Fibroblast of villous mesenchyme (primary cell): ENCODE data around the gene HAGHL. TPM values are rescaled to one million over a fixed set of nuclear protein-coding genes. Genes with fewer than 3 reads are reported as not detected.
A peak's percentile ranks its signal among the peaks of the same experiment; 100 is the strongest.
"Not testable (repeated sequence)": the region's sequence is repeated elsewhere in the genome, so short reads cannot be mapped to it uniquely, and the experiment has no call there.

Experiments used
- DNase-seq: peaks from one replicate; pipeline ENCODE4 v3.0.0-alpha.2; 2010; ENCODE audit warnings: low read depth
- H3K4me3 ChIP-seq: 2 replicates; pipeline ENCODE4 v1.5.1; 2011; ENCODE audit warnings: low read depth, mild to moderate bottlenecking, low read length
- CTCF ChIP-seq: IDR thresholded peaks from 2 replicates; pipeline ENCODE4 v1.5.1; 2012; ENCODE audit warnings: low read depth, mild to moderate bottlenecking, low read length; ENCODE audit not compliant: insufficient read depth
- total RNA-seq: library from RNA; depleted of rRNA; stranded (reverse); fragments of >200 nt; gene quantifications from 2 replicates; pipeline ENCODE4 v1.2.3, GENCODE V29; 2012

Gene HAGHL
- total RNA-seq, 1 donor: 14.7 TPM

GRCh38 chr16:745739-746138, 18.8 kb downstream of the HAGHL start:
- no peak overlapping the region for H3K4me3 ChIP-seq
- TF ChIP-seq CTCF: peak; percentile 11
- no peak for DNase-seq

DNA sequence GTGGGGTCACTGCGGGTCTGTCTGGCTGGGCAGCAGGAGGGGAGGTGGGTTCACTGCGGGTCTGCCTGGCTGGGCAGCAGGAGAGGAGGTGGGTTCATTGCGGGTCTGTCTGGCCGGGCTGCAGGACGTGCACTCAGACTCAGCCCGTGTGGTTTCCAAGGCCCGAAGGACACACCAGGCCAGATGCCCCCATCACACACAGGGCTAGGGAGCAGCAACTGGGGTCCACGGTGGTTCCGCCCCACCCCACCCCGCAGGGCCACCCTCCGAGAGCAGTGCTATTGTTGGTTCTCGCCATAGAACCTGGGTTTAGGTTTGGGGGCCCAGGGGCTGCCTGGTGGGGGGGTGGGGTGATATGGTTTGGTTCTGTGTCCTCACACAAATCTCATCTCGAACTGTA, 19.7 kb downstream of the HAGHL start:
- no peak overlapping the region for H3K4me3 ChIP-seq
- no peak for TF ChIP-seq CTCF
- DNase-seq: no peak

DNA sequence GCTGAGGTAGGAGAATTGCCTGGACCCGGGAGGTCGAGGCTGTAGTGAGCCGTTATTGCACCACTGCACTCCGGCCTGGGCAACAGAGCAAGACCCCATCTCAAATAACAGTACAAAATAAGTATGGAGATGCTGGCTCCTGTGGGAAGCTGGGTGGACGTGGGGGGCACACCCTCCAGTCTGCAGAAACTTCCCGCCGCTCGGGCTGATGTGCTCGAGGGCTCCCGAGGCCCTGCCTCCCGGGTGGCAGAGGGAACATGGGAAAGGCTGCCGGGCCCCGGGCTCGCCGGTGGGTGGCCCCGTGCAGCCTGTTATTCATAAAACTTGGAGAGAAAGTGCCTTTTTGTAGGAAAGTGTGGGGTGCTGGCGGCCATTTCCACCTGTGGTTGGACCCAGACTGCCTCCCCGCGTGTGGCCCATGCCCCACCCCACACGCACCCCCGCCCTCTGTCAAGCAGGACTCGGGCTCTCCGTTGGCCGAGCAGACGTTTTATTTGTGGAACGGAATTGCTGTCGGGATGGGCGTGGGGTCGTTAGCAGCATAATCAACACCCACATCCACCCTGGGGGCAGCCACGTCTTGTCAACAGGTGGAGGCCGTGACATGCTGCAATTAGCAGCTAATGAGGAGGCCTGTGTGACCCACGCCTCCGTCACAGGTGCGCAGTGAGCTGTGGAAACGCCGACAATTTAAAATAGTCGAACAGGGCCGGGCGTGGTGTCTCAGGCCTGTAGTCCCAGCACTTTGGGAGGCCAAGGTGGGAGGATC, 21.3 kb downstream of the HAGHL start:
- no peak for TF ChIP-seq CTCF
- DNase-seq: no peak
- no peak overlapping the region for H3K4me3 ChIP-seq

DNA sequence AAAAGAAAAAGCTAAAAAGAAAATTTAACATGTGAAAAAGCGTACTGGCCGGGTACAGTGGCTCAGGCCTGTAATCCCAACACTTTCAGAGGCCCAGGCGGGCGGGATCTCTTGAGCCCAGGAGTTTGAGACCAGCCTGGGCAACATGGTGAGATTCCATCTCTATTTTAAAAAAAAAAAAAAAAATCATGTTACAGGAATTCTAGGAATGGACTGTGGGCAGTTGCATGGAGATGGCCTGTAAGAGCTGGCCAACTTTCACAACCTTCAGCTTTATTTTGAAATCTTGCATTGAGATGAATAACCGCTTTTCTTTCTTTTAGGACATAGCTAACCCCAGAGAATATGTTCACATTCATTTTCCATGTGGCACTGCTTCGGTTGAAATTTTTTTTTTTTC, 22.1 kb downstream of the HAGHL start:
- H3K4me3 ChIP-seq: no peak overlapping the region
- peak; percentile 80 for DNase-seq
- no peak for TF ChIP-seq CTCF

DNA sequence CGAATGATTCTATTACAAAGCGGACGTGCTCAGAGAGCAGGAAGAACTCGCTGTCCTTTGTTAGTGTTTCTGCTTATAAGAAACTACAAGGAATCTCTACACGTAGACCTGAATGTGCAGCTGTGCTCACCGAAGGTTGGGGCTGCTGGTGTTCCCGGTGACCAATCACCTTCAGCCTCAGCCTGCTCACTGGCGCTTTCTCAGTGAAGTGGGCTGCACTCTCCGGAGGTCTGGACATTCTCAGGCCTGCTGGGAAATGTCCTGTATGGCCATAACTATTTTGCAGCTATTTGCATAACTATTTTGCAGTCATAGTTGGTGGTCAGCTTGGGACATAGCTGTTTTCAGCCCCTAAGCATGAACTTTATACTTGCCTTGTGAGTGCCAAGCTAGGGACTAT, 23.6 kb downstream of the HAGHL start:
- no peak overlapping the region for H3K4me3 ChIP-seq
- TF ChIP-seq CTCF: no peak
- peak; percentile 48 for DNase-seq

DNA sequence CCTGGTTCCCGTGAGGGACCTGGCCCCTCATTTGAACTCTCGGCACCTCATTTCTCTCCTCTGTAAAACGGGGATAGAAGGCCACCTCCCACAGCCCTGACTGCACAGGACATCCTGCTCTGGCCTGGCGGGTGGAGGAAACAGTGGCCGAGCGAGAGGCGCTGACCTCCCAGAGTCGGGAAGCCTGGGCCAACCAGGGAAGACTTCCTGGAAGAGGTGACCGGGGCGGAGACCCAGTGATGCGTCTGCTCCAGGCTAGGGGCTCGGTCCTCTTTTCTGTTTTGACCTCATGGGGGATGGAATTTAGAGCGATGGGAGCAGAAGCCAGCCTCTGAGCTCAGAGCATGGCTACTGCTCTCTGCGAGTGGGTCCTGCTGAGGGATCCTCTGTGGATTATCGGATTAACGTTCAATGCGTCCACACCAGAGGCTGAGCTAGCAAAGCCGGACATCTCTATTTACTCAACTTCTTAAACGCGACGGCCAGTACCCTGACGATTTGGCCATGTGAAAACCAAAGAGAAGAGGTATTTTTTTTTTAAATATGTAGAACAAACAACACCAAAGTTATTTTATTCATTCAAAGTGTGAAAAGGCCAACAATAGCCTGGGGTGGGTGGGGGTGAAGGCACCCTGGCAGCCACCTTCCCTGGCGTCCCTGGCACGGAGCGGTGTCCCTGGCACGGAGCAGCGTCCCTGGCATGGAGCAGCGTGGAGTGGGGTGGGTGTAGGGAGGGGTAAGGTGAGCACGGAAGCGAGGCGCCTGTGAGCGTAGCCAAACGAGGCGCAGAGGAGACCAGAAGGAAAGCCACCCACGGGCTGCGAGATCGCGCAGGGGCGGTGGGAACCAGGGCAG, 24.5 kb downstream of the HAGHL start:
- no peak for TF ChIP-seq CTCF
- no peak for DNase-seq
- H3K4me3 ChIP-seq: no peak overlapping the region

- no peak for DNase-seq
- no peak for TF ChIP-seq CTCF
- no peak overlapping the region for H3K4me3 ChIP-seq
Measured at GRCh38 chr16:752007-752312, 25.1 kb downstream of the HAGHL start.

GRCh38 chr16:754121-754607, 27.3 kb downstream of the HAGHL start:
- H3K4me3 ChIP-seq, DNase-seq: not testable (repeated sequence)
